ENCODE measurements around the gene SUSD1. TPM values are rescaled to one million over a fixed set of nuclear protein-coding genes. Genes with fewer than 3 reads are reported as not detected.

The SUSD1 gene
- total RNA-seq, 3 donors from 2014 or later, result 18.8 to 43.8 (median 19.5) TPM

DNA sequence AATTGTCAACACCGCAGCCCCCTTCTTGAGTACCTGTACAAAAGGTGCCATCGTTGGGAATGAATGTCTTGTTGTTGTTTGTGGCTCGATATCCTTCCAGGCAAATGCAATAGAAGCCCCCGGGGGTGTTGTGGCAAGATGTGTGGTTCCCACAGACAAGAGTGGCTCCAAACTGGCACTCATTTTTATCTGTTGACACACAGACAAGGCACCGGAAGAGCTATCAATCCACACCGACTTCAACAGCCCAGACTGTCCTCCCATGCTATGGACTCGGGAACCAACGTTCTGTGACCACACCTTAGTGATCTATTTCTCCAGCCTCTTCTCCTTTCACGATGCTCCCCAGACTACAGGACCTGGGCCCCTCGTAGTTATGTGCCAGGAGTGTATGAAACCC, 25.9 kb downstream of the SUSD1 start:
- no peaks in the 10 kb centered on the region for H3K36me3 ChIP-seq (ENCODE audit: low read depth)
- peaks cover 5% of the 10 kb centered on the region for H3K4me1 ChIP-seq (ENCODE audit: low read depth)
- H3K4me3 ChIP-seq, result no peak overlapping the region
- ATAC-seq, result no peak
- TF ChIP-seq, protein P1, sequence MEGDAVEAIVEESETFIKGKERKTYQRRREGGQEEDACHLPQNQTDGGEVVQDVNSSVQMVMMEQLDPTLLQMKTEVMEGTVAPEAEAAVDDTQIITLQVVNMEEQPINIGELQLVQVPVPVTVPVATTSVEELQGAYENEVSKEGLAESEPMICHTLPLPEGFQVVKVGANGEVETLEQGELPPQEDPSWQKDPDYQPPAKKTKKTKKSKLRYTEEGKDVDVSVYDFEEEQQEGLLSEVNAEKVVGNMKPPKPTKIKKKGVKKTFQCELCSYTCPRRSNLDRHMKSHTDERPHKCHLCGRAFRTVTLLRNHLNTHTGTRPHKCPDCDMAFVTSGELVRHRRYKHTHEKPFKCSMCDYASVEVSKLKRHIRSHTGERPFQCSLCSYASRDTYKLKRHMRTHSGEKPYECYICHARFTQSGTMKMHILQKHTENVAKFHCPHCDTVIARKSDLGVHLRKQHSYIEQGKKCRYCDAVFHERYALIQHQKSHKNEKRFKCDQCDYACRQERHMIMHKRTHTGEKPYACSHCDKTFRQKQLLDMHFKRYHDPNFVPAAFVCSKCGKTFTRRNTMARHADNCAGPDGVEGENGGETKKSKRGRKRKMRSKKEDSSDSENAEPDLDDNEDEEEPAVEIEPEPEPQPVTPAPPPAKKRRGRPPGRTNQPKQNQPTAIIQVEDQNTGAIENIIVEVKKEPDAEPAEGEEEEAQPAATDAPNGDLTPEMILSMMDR (IDR thresholded peaks at IDR 0.05), result no peak
- intact Hi-C loops (cut with DNase I, micrococcal nuclease), result no loop called here
- no peaks in the 10 kb centered on the region for H3K9me3 ChIP-seq
- DNase-seq, result no peak

DNA sequence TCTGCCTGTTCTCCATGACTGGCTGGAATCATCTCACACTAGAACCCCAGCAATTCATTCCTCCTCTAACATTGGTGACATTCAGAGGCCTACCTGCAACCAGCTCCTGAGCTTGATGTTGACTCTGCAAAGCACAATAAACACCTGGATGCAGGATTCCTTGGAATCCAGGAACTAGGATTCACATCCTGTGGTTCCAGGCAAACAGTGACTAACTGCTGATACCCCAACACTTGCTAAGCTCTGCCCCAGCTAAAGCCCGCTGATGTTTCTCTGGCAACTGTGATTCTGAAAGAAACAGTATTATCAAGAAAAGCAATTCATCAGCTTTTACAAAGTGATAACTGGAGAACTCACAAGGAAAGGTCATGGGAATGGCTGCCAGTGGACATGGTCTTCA, 29.2 kb downstream of the SUSD1 start:
- no peak overlapping the region for H3K4me3 ChIP-seq
- DNase-seq (no peak), ATAC-seq (peak; percentile 37)
- intact Hi-C loops (cut with DNase I, micrococcal nuclease), result no loop called here
- no peaks in the 10 kb centered on the region for H3K36me3 ChIP-seq (ENCODE audit: low read depth)
- TF ChIP-seq, protein P1 (IDR thresholded peaks at IDR 0.05), result no peak
- H3K9me3 ChIP-seq, result no peaks in the 10 kb centered on the region
- H3K4me1 ChIP-seq (ENCODE audit: low read depth), result no peaks in the 10 kb centered on the region

DNA sequence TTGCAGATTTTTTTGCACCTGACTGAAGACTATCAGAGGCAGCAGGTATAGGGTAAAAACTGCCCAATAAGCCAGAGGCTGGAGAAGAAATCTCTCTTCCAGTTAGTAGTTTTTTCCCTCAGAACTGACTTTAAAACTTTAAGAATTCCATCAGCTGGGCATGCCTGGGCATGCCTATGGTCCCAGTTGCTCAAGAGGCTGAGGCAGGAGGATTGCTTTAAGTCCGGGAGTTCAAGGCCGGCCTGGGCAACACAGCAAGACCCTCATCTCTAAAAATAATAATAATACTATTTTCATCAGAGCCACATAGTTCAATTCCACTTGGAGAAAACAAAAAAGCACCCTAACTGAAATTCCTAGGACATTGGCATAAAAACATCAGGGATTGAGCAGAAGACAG, 30.3 kb downstream of the SUSD1 start:
- Histone ChIP-seq H3K4me3 (no peak overlapping the region), H3K9me3 (no peaks in the 10 kb centered on the region), H3K36me3 (ENCODE audit: low read depth) (no peaks in the 10 kb centered on the region), H3K4me1 (ENCODE audit: low read depth) (no peaks in the 10 kb centered on the region)
- DNase-seq (no peak), ATAC-seq (no peak)
- intact Hi-C loops (cut with DNase I, micrococcal nuclease), result no loop called here
- TF ChIP-seq, protein P1 (IDR thresholded peaks at IDR 0.05), result no peak

- Histone ChIP-seq H3K36me3 (ENCODE audit: low read depth) (no peaks in the 10 kb centered on the region), H3K4me3 (no peak overlapping the region), H3K9me3 (no peaks in the 10 kb centered on the region), H3K4me1 (ENCODE audit: low read depth) (no peaks in the 10 kb centered on the region)
- DNase-seq (no peak), ATAC-seq (no peak)
- TF ChIP-seq, protein P1 (IDR thresholded peaks at IDR 0.05), result no peak
- intact Hi-C loops (cut with DNase I, micrococcal nuclease), result no loop called here
Measured at GRCh38 chr9:112142420-112142819, 32.7 kb downstream of the SUSD1 start.

GRCh38 chr9:112140936-112141335, 34.2 kb downstream of the SUSD1 start:
- Histone ChIP-seq H3K36me3 (ENCODE audit: low read depth) (no peaks in the 10 kb centered on the region), H3K4me1 (ENCODE audit: low read depth) (no peaks in the 10 kb centered on the region), H3K4me3 (no peak overlapping the region), H3K9me3 (no peaks in the 10 kb centered on the region)
- DNase-seq (no peak), ATAC-seq (no peak)
- intact Hi-C loops (cut with DNase I, micrococcal nuclease), result no loop called here
- TF ChIP-seq, protein P1 (IDR thresholded peaks at IDR 0.05), result no peak

GRCh38 chr9:112137066-112137465, 38.0 kb downstream of the SUSD1 start:
- no peaks in the 10 kb centered on the region for H3K4me1 ChIP-seq (ENCODE audit: low read depth)
- H3K9me3 ChIP-seq, result no peaks in the 10 kb centered on the region
- ATAC-seq (peak; percentile 35), DNase-seq (no peak)
- no peak overlapping the region for H3K4me3 ChIP-seq
- TF ChIP-seq, protein P1 (IDR thresholded peaks at IDR 0.05), result no peak
- no peaks in the 10 kb centered on the region for H3K36me3 ChIP-seq (ENCODE audit: low read depth)
- intact Hi-C loops (cut with DNase I, micrococcal nuclease), result no loop called here

All from mucosa of descending colon (tissue), 3 donors.